GM19023 (cell line): ENCODE measurements around the gene MOB3B.
"Not testable (repeated sequence)": the region's sequence is repeated elsewhere in the genome, so short reads cannot be mapped to it uniquely, and the experiment has no call there.

Source experiments
- ATAC-seq: cut with Tn5 transposase; IDR thresholded peaks from one replicate; pipeline ENCODE4 v1.9.1; 2021; ENCODE audit warnings: mild to moderate bottlenecking, moderate library complexity; ENCODE audit not compliant: unreplicated experiment

The MOB3B gene

DNA sequence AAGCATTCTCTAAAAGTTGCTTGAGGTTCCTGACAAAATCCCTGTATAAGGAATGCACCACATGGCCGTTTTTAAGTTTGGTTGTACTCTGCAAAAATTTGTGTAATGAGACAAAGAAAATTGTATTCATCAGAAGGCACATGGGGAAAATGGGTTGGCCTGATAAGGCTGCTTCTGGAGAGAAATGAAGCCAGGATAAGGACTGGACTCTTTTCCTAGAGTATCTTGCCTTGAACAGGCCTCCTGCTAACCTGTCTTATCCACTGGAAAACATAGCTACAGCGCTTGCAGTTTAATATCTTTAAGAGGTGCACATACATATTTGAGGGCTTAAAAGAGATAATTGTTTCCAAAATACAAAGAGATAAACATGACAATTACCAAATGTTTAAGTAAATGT lies 46.9 kb downstream of the MOB3B start:
- no peak for ATAC-seq

DNA sequence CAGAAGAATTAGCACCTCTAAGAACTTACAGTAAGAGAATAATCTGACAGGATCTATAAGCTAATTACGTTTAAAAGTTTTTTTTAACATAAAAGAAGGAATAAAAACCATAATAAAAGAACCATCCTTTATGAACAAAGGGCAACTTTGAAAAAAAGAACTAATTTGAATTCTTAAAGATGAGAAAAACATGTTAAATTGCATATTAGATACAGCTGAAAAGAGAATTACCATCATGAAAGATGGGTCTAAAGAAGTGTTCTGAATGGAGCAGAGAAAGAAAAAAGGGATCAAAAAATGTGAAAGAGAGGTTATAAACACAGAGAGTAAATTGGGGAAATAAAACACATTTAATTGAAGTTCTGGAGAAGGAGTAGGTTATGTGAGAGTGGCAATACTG lies 51.3 kb downstream of the MOB3B start:
- ATAC-seq: no peak

DNA sequence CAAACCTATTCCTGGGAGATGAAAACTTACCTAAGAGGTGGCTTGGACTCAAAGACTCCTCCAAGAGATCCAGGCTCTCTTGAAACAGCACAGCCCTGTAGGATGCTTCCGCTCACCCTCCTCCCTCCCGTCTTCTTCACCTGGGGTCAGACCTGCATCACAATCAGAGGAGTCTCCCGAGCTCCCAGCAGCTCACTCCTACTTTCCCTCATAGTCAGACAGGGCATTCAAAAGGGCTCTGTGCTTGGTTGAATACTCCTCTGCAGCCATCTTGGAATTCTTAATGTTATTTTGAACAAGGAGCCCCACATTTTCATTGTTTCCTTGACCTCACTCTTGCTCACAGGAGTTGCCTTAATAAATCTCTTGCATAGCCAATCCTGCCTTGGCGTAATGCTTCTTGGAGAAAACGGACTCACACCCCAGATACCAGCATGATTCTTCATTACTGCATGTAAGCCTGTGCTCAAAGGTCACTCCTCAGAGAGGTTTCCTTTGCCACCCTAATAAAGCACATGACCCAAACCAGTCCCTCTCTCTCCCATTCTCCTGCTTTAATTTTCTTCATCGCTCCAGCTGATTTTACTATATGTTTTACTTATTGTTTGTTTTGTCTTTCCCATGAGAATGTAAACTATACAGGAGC lies 52.6 kb downstream of the MOB3B start:
- ATAC-seq: no peak

DNA sequence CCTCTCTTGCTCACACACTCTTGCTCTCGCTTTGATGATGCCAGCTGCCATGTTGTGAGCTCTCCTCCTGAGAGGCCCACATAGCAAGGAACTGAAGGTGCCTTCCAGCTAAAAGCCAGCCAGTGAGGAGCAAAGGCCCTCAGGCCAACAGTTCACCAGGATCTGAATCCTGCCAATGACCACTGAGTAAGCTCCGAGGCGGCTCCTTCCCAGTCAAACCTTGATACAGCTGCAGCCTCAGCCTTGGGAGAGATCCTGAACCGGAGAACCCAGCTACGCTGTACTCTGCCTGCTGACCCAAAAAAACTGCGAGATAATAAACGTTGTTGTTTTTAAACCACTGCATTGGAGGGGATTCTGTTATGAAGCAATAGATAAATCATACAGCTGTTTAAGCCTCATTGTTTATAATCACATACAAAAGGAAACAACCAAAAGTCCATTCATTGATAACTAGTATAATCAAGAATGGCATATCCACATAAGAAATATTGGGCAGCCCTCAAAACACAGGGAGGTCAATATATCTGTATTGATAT lies 54.5 kb downstream of the MOB3B start:
- ATAC-seq: no peak

GRCh38 chr9:27474305-27474704 lies 55.3 kb downstream of the MOB3B start:
- no peak for ATAC-seq

DNA sequence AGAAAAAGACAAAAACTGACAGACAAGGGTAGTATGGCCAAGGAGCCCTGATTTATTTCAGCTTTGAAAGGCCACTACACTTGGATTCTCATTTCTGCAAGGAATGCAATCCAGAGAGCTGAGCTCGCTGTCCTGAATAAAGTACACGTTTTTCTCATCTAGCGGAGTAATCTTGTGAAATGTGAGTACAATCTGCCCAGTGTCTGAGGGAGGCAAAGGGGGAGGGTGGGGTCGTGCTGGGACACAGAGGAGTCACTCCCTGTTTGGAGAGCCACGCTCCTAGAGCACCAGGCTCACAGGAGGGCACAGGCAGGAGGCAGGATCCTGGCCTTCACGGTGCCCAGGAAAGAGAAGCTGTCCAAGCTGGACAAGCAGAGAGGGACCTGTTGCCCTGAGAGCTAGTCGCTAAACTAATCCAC lies 56.5 kb downstream of the MOB3B start:
- ATAC-seq: no peak

- no peak for ATAC-seq
These were observed 57.4 kb downstream of the MOB3B start for GRCh38 chr9:27472195-27472594.

- ATAC-seq: no peak
These were observed 57.8 kb downstream of the MOB3B start for GRCh38 chr9:27471789-27472188.

DNA sequence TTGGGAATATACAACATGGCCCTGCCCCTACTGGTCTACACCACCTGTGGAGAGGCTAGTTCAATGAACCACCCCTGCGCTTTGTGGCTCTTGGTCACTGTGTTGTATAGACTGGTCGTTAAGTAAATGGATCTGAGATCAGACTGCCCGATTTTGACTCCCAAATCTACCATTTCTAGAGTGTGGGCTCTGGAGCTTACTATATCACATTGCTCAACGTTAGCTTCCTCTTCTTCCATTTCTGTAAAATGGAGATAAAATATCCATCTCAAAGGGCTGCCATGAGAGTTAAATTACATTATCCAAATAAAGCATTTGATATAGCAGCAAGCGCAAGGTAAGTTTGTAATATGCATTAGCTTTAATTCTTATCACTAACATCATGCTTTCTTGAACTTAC lies 58.2 kb downstream of the MOB3B start:
- ATAC-seq: no peak

GRCh38 chr9:27470291-27470856 lies 59.2 kb downstream of the MOB3B start:
- ATAC-seq: no peak

GRCh38 chr9:27469550-27469949 lies 60.1 kb downstream of the MOB3B start:
- no peak for ATAC-seq

- no peak for ATAC-seq
These were observed 61.0 kb downstream of the MOB3B start for GRCh38 chr9:27468462-27469110.

- no peak for ATAC-seq
These were observed 61.6 kb downstream of the MOB3B start for GRCh38 chr9:27468000-27468399.

DNA sequence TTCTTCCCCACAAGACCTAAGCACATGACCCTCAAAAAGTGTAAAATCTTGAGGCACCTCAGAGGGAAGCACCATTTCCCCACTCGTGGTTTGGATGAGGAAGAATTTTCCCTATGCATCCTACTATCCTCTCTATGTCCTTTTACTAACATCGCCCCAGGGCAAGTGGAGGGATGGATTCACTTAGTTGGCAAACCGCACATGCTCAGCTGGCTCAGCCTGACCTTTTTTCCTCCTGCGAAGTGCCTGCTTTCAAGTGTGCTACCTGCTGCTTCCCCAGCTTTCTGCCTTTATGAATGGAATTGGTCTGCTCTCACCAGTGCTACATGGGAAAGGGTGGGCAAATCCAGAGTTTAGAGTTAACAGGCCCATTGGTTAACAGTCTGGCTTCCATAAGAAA lies 62.1 kb downstream of the MOB3B start:
- no peak for ATAC-seq

DNA sequence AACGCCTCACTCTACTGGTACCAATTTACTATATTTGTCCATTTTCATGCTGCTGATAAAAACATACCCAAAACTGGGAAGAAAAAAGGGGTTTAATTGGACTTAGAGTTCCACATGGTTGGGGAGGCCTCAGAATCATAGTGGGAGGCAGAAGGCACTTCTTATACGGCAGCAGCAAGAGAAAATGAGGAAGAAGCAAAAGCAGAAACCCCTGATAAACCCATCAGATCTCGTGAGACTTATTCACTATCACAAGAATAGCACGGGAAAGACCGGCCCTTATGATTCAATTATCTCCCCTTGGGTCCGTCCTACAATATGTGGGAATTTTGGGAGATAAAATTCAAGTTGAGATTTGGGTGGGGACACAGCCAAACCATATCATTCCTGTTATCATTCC lies 63.1 kb downstream of the MOB3B start:
- ATAC-seq: not testable (repeated sequence)

DNA sequence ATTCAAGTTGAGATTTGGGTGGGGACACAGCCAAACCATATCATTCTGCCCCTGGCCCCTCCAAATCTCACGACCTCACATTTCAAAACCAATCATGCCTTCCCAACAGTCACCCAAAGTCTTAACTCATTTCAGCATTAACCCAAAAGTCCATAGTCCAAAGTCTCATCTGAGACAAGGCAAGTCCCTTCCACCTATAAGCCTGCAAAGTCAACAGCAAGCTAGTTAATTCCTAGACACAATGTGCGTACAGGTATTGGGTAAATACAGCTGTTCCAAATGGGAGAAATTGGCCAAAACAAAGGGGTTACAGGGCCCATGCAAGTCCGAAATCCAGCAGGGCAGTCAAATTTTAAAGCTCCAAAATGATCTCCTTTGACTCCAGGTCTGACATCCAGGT lies 64.7 kb downstream of the MOB3B start:
- not testable (repeated sequence) for ATAC-seq

GRCh38 chr9:27462846-27463245 lies 66.8 kb downstream of the MOB3B start:
- ATAC-seq: no peak

DNA sequence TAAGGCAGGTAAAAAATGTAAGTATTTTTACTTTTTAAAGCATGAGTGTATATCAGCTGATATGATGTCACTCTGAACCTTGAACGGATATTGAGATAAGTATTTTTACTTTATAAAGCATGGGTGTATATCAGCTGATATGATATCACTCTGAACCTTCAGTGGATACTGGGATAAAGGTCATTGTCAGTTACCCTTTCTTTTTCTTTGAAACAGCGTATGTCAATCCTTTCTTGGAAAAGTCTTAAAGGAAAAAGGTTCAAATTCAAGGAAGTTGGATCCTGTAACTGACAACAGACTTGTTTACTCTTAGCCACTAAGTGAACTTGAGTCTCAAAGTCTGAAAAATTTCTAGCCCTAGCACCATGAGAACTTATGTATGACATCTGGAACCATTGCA lies 67.2 kb downstream of the MOB3B start:
- no peak for ATAC-seq

- peak; percentile 75 for ATAC-seq
These were observed 69.2 kb downstream of the MOB3B start for GRCh38 chr9:27460226-27461023.

- ATAC-seq: no peak
These were observed 72.2 kb downstream of the MOB3B start for GRCh38 chr9:27457445-27457844.

DNA sequence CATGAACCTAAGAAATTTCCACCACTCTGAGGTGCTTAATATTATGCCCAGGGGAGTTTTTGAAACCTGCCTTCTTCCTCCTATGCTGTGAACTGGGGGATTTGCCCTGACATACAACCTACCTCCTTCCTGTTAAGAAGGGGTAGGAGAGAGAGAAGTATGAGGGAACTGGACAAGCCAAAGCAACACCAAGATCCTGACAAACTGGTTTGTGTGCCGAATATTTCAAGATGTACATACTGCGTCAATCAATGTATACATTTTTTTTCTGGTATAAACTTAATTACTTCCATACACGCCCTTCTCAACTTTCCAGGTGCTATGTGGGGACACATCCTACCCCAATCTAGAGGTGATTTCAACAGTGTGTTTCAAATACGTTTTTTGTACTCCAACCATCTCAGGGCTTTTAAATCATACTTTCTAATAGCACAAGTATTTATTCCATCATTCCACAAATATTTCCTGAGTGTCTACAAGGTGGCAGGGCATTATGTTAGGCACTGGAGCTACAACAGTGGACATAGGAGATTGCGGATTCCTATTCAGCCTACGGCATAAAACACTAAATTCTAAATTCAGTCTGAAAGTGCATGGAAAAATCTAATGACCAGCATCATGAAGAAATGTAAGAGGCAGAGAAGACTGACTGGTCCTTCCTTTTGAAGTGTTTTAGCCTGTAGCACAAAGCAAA lies 75.6 kb downstream of the MOB3B start:
- ATAC-seq: no peak
